H1 (cell line): ENCODE measurements around the gene GMEB2. TPM values are rescaled to one million over a fixed set of nuclear protein-coding genes. Genes with fewer than 3 reads are reported as not detected.

ENCODE experiments used
- CTCF ChIA-PET: fragments of 300-600 bp; sonication (Branson Sonifier 250); formaldehyde crosslinking; loops from one replicate; lab custom pipeline; 2021; ENCODE audit not compliant: partially characterized antibody; lab: Charles Lee
- POLR2A ChIA-PET: fragments of 300-600 bp; sonication (Branson Sonifier 250); formaldehyde crosslinking; loops from one replicate; lab custom pipeline; 2021; ENCODE audit warnings: inconsistent platforms; ENCODE audit not compliant: partially characterized antibody; lab: Charles Lee
- DNase-seq, 2 experiments: peaks; one replicate each; pipeline versions ENCODE4 v3.0.0 to v3.0.0-alpha.2; 2010 to 2022; ENCODE audit warnings: low spot score in 2 of 2, low read depth in 1 of 2, mixed read lengths in 1 of 2
- FAIRE-seq: peaks from 2 replicates; lab custom pipeline; 2011; peaks lifted over from hg19 to GRCh38; lab: Jason Lieb, UNC
- H2AFZ ChIP-seq: 2 replicates; pipeline ENCODE4 v1.8.1; 2012; ENCODE audit warnings: low read length, inconsistent platforms
- H2AK5ac ChIP-seq: 2 replicates; pipeline ENCODE4 v1.6.1; 2013; ENCODE audit warnings: low read depth, low read length
- H2BK120ac ChIP-seq: replicated peaks from 2 replicates; pipeline ENCODE3; 2013; ENCODE audit warnings: low read depth, low read length, inconsistent platforms
- H2BK12ac ChIP-seq: 2 replicates; pipeline ENCODE4 v1.6.1; 2013; ENCODE audit warnings: low read depth, low read length
- H2BK15ac ChIP-seq: 2 replicates; pipeline ENCODE4 v1.6.1; 2013; ENCODE audit warnings: low read length
- H2BK20ac ChIP-seq: 2 replicates; pipeline ENCODE4 v1.6.1; 2013; ENCODE audit warnings: low read length
- H2BK5ac ChIP-seq: 2 replicates; pipeline ENCODE4 v1.6.1; 2013; ENCODE audit warnings: low read depth, low read length
- H3K14ac ChIP-seq: 2 replicates; pipeline ENCODE4 v1.6.1; 2013; ENCODE audit warnings: inconsistent platforms; ENCODE audit not compliant: insufficient read length
- H3K18ac ChIP-seq: 2 replicates; pipeline ENCODE4 v1.6.1; 2013; ENCODE audit warnings: low read length; ENCODE audit errors: extremely low read depth
- H3K23ac ChIP-seq: 2 replicates; pipeline ENCODE4 v1.6.1; 2013; ENCODE audit warnings: inconsistent platforms; ENCODE audit not compliant: insufficient read length
- H3K23me2 ChIP-seq: 2 replicates; pipeline ENCODE4 v1.6.1; 2013; ENCODE audit warnings: low read depth, low read length
- H3K27ac ChIP-seq: 2 replicates; pipeline ENCODE4 v1.6.1; 2011; ENCODE audit warnings: low read depth, low read length, inconsistent platforms
- H3K27me3 ChIP-seq, 4 experiments: replicated peaks in 1 of 4; 1 replicate in 1 of 4; 2 replicates in 3 of 4; pipeline versions ENCODE4 v1.6.1 to v1.8.1; 2011 to 2013; ENCODE audit warnings: low read length in 3 of 4, mild to moderate bottlenecking in 3 of 4, inconsistent platforms in 2 of 4, mixed read lengths in 2 of 4, moderate library complexity in 1 of 4; ENCODE audit not compliant: control insufficient read depth in 3 of 4, insufficient read depth in 3 of 4; ENCODE audit errors: extremely low read depth in 1 of 4
- H3K36me3 ChIP-seq, 4 experiments: 2 replicates each; pipeline versions ENCODE4 v1.6.1 to v1.8.1; 2011 to 2013; ENCODE audit warnings: mild to moderate bottlenecking in 4 of 4, low read length in 3 of 4, moderate library complexity in 2 of 4, control low read depth in 1 of 4, inconsistent platforms in 1 of 4; ENCODE audit not compliant: insufficient read depth in 4 of 4, control insufficient read depth in 2 of 4
- H3K4ac ChIP-seq: replicated peaks from 2 replicates; pipeline ENCODE3; 2013; ENCODE audit warnings: low read length, low read depth, mixed read lengths, inconsistent platforms; ENCODE audit not compliant: insufficient read length
- H3K4me1 ChIP-seq, 4 experiments: replicated peaks in 1 of 4; 1 replicate in 1 of 4; 2 replicates in 3 of 4; pipeline versions ENCODE4 v1.6.1 to v1.8.1; 2011 to 2013; ENCODE audit warnings: low read length in 3 of 4, inconsistent platforms in 2 of 4, mixed read lengths in 1 of 4; ENCODE audit not compliant: insufficient read depth in 4 of 4, control insufficient read depth in 3 of 4
- H3K4me2 ChIP-seq, 2 experiments: 2 replicates each; pipeline versions ENCODE4 v1.6.1 to v1.8.1; 2011 to 2013; ENCODE audit warnings: low read depth in 2 of 2, low read length in 2 of 2, control low read depth in 1 of 2, inconsistent platforms in 1 of 2, mild to moderate bottlenecking in 1 of 2; ENCODE audit not compliant: insufficient read depth in 1 of 2
- H3K4me3 ChIP-seq, 4 experiments: fragments of 200-600, 300-600 bp in 1 of 4; sonication (generic), shearing (Covaris generic), sonication (Bioruptor Twin) in 1 of 4; 2 replicates each; pipeline versions ENCODE4 v1.5.1 to v1.8.1; 2011 to 2016; ENCODE audit warnings: low read length in 4 of 4, low read depth in 3 of 4, control low read depth in 2 of 4, inconsistent platforms in 2 of 4, mild to moderate bottlenecking in 2 of 4, mixed read lengths in 1 of 4, moderate library complexity in 1 of 4; ENCODE audit not compliant: insufficient read depth in 2 of 4; ENCODE audit errors: extremely low read depth in 1 of 4
- H3K56ac ChIP-seq: replicated peaks from 2 replicates; pipeline ENCODE3; 2013; ENCODE audit warnings: low read depth, mild to moderate bottlenecking, mixed read lengths, low read length, inconsistent platforms; ENCODE audit not compliant: insufficient read length
- H3K79me1 ChIP-seq: 2 replicates; pipeline ENCODE4 v1.6.1; 2013; ENCODE audit warnings: low read depth, low read length, control low read depth
- H3K79me2 ChIP-seq, 2 experiments: 2 replicates each; pipeline versions ENCODE4 v1.6.1 to v1.8.1; 2012 to 2013; ENCODE audit warnings: low read length in 2 of 2, mild to moderate bottlenecking in 2 of 2, inconsistent platforms in 1 of 2; ENCODE audit not compliant: insufficient read depth in 2 of 2, control insufficient read depth in 1 of 2
- H3K9ac ChIP-seq, 4 experiments: replicated peaks in 1 of 4; 1 replicate in 1 of 4; 2 replicates in 3 of 4; pipeline versions ENCODE4 v1.6.1 to v1.8.1; 2011 to 2013; ENCODE audit warnings: low read depth in 3 of 4, low read length in 3 of 4, control low read depth in 2 of 4, mild to moderate bottlenecking in 2 of 4, moderate library complexity in 2 of 4, inconsistent platforms in 1 of 4; ENCODE audit errors: extremely low read depth in 1 of 4
- H3K9me3 ChIP-seq, 2 experiments: 2 replicates each; pipeline versions ENCODE4 v1.6.1 to v1.8.1; 2012 to 2013; ENCODE audit warnings: mild to moderate bottlenecking in 2 of 2, moderate library complexity in 2 of 2, control low read depth in 1 of 2, inconsistent platforms in 1 of 2, low read depth in 1 of 2, low read length in 1 of 2, mixed read lengths in 1 of 2; ENCODE audit not compliant: insufficient read depth in 2 of 2
- H4K20me1 ChIP-seq, 2 experiments: replicated peaks in 1 of 2; 2 replicates each; pipeline versions ENCODE3 to v1.8.1; 2011 to 2013; ENCODE audit warnings: inconsistent platforms in 2 of 2, low read length in 2 of 2, mild to moderate bottlenecking in 1 of 2; ENCODE audit not compliant: insufficient read depth in 2 of 2, control insufficient read depth in 1 of 2
- H4K5ac ChIP-seq: 2 replicates; pipeline ENCODE4 v1.6.1; 2013; ENCODE audit warnings: low read length, low read depth, mixed read lengths, inconsistent platforms; ENCODE audit not compliant: insufficient read length
- H4K8ac ChIP-seq: 2 replicates; pipeline ENCODE4 v1.8.0; 2013; ENCODE audit warnings: mild to moderate bottlenecking, moderate library complexity, low read length, inconsistent platforms; ENCODE audit not compliant: insufficient read depth; ENCODE audit errors: extremely low read depth
- H4K91ac ChIP-seq: replicated peaks from 2 replicates; pipeline ENCODE3; 2013; ENCODE audit warnings: low read length, mixed read lengths, inconsistent platforms; ENCODE audit not compliant: insufficient read length
- ATF2 ChIP-seq: IDR thresholded peaks from 2 replicates; pipeline ENCODE4 v1.6.1; 2012; ENCODE audit warnings: low read length, inconsistent platforms
- CEBPB ChIP-seq: IDR thresholded peaks from 2 replicates; pipeline ENCODE4 v1.6.1; 2012; ENCODE audit warnings: low read depth, low read length
- GABPA ChIP-seq: IDR thresholded peaks from 2 replicates; pipeline ENCODE4 v1.6.1; 2011; ENCODE audit warnings: mild to moderate bottlenecking, low read length, moderate library complexity, borderline replicate concordance; ENCODE audit not compliant: insufficient read depth
- KDM5A ChIP-seq: fragments of 200-600 bp; IDR thresholded peaks from 2 replicates; pipeline ENCODE4 v1.7.1; 2012; ENCODE audit warnings: mild to moderate bottlenecking, low read length, inconsistent platforms, mixed read lengths
- NRF1 ChIP-seq: IDR thresholded peaks from 2 replicates; pipeline ENCODE4 v1.6.1; 2011; ENCODE audit warnings: mild to moderate bottlenecking, low read depth, low read length, improper control_type of control experiment
- RNF2 ChIP-seq: fragments of 200-900, 300-1000 bp; sonication (generic); IDR thresholded peaks from 2 replicates; pipeline ENCODE4 v1.7.1; 2016; ENCODE audit warnings: borderline replicate concordance, low read depth, mild to moderate bottlenecking, antibody characterized with exemption, low read length; ENCODE audit not compliant: poor library complexity, severe bottlenecking; ENCODE audit errors: missing control alignments
- SP2 ChIP-seq: IDR thresholded peaks from 2 replicates; pipeline ENCODE4 v1.6.1; 2012; ENCODE audit warnings: mild to moderate bottlenecking, low read length, inconsistent platforms
- WGBS, 2 experiments: shearing (Covaris generic) in 1 of 2; methylation state at CpG; one replicate each; pipeline versions ENCODE4 v1.1.6 to v1.1.7; 2013 to 2015; ENCODE audit warnings: low lambda C conversion rate in 2 of 2, mixed read lengths in 2 of 2, inconsistent platforms in 1 of 2, low coverage in 1 of 2, missing lambda C conversion rate in 1 of 2; ENCODE audit not compliant: insufficient replicate concordance in 2 of 2, insufficient coverage in 1 of 2, insufficient read length in 1 of 2; ENCODE audit errors: extremely low coverage in 1 of 2, missing lambda C conversion rate in 1 of 2; 5-methylcytosine and 5-hydroxymethylcytosine counted together
- polyA plus RNA-seq, 7 experiments: library from polyadenylated mRNA; depleted of rRNA in 3 of 7; stranded (reverse) in 5 of 7; unstranded in 2 of 7; fragments of >200 nt in 5 of 7; fragments of 200-250 nt in 2 of 7; gene quantifications; 1 replicate in 5 of 7; 2 replicates in 1 of 7; 4 replicates in 1 of 7; pipeline versions ENCODE4 v1.2.1 to v1.2.3, GENCODE V29; 2011 to 2013; ENCODE audit warnings: missing spikeins in 2 of 7, mixed read lengths in 2 of 7
- total RNA-seq: library from RNA; stranded (reverse); fragmentation: NEBNext Ultra II Directional; extraction: Animal tissue kit (Norgen Biotek cat#: 25700); gene quantifications from 2 replicates; pipeline ENCODE4 v1.2.1, GENCODE V29; 2021

Gene GMEB2
- total and polyA plus RNA-seq, 2 of the 8 experiments (the other 6 are each of a cell fraction or from before 2014, with no cell fraction given), result 12.9 to 14.2 TPM

DNA sequence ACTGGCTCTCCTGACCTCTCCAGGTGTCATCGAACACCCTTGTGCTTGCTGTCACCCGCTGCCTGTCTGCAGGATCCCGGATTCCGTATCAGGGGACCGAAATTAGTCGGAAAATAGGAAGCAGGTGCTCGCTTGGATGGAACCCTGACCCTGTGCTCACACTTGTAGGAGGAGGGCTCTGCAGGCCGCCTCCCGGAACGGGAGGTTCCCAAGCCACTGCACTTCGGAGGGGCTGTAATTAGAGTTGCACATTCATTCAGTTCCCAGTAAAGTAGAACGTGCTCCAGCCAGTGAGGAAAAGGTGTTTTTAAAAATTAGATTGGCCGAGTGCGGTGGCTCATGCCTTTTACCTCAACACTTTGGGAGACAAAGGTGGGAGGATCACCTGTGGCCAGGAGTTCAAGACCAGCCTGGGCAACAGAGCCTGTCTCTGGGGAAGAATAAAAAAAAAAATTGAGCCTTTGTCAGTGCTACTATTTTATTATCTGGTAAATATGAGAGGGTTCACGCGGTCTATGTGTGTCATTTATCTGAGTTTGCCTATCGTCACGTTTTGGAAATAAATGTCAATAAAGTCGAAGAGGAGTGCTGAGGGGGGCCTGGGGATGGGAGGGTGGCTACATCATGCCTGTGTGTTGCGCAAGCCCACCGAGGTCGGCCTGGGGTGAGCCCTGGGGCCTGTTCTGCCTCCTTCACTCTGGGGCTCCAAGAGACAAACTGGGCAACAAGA lies 1.5 kb upstream of the GMEB2 start:
- no peak for FAIRE-seq
- H3K4me3 ChIP-seq, result peak overlapping the region in 1 of 4 experiments; percentile 99; a peak in 1 of 8 replicates
- no peak overlapping the region for H3K56ac ChIP-seq
- no peaks in the 10 kb centered on the region for H3K27me3 ChIP-seq
- H4K5ac ChIP-seq, result no peak overlapping the region
- H3K4me1 ChIP-seq, result peaks cover 0 to 3% (median under 1%) of the 10 kb centered on the region in 4 experiments; a peak in 3 of 7 replicates
- no peak for DNase-seq
- H2AK5ac ChIP-seq, result no peak overlapping the region
- TF ChIP-seq CEBPB, result peak; percentile 84
- TF ChIP-seq SP2, result no peak
- no peak for TF ChIP-seq GABPA
- no peak for TF ChIP-seq ATF2
- TF ChIP-seq RNF2, result no peak
- TF ChIP-seq NRF1, result no peak
- TF ChIP-seq KDM5A, result no peak
- H2BK12ac ChIP-seq, result no peak overlapping the region
- H3K79me2 ChIP-seq, result peaks cover 0 to 16% of the 10 kb centered on the region in 2 experiments; a peak in 2 of 4 replicates
- H3K4me2 ChIP-seq, result peak overlapping the region; percentile 86 to 100; a peak in 3 of 4 replicates
- no peaks in the 10 kb centered on the region for H4K20me1 ChIP-seq
- 92% methylated on average over 22 of the region's 22 CpGs; no CpG with 5 or more reads in 1 of the 2 experiments for WGBS, 2 experiments
- H3K4ac ChIP-seq, result no peak overlapping the region
- POLR2A ChIA-PET, result interaction anchor here (1.0 to 1.7 kb wide), 7 partner anchors 14 to 209 kb away, joined by 3 to 12 read pairs (median 4); partner anchors contain the start of genes HELZ2 and PTK6
- H3K36me3 ChIP-seq, result no peaks in the 10 kb centered on the region
- CTCF ChIA-PET, result interaction anchor here (0.6 to 5.3 kb wide), 3 partner anchors 14 to 89 kb away, joined by 3 to 28 read pairs (median 3); no protein-coding TSS in a partner anchor
- H2BK15ac ChIP-seq, result no peak overlapping the region
- no peak overlapping the region for H3K18ac ChIP-seq
- no peak overlapping the region for H3K27ac ChIP-seq
- H4K91ac ChIP-seq, result no peak overlapping the region
- H2BK20ac ChIP-seq, result no peak overlapping the region
- peaks cover 4% of the 10 kb centered on the region; the same call in 1 of the 2 replicates for H3K79me1 ChIP-seq
- no peak overlapping the region for H3K14ac ChIP-seq
- H2AFZ ChIP-seq, result no peak overlapping the region
- H4K8ac ChIP-seq, result no peak overlapping the region
- no peak overlapping the region for H2BK120ac ChIP-seq
- H3K23ac ChIP-seq, result no peak overlapping the region
- H3K23me2 ChIP-seq, result peaks cover 10% of the 10 kb centered on the region; the same call in 1 of the 2 replicates
- no peak overlapping the region for H2BK5ac ChIP-seq
- no peak overlapping the region; a peak in 1 of 7 replicates for H3K9ac ChIP-seq
- no peaks in the 10 kb centered on the region for H3K9me3 ChIP-seq
